ENCODE measurements around the gene CTSZ. TPM values are rescaled to one million over a fixed set of nuclear protein-coding genes. Genes with fewer than 3 reads are reported as not detected.
A peak's percentile ranks its signal among the peaks of the same experiment; 100 is the strongest.
"Not testable (repeated sequence)": the region's sequence is repeated elsewhere in the genome, so short reads cannot be mapped to it uniquely, and the experiment has no call there.

CTSZ gene
- total RNA-seq, 1 experiment from 2014 or later, result 37.6 TPM

DNA sequence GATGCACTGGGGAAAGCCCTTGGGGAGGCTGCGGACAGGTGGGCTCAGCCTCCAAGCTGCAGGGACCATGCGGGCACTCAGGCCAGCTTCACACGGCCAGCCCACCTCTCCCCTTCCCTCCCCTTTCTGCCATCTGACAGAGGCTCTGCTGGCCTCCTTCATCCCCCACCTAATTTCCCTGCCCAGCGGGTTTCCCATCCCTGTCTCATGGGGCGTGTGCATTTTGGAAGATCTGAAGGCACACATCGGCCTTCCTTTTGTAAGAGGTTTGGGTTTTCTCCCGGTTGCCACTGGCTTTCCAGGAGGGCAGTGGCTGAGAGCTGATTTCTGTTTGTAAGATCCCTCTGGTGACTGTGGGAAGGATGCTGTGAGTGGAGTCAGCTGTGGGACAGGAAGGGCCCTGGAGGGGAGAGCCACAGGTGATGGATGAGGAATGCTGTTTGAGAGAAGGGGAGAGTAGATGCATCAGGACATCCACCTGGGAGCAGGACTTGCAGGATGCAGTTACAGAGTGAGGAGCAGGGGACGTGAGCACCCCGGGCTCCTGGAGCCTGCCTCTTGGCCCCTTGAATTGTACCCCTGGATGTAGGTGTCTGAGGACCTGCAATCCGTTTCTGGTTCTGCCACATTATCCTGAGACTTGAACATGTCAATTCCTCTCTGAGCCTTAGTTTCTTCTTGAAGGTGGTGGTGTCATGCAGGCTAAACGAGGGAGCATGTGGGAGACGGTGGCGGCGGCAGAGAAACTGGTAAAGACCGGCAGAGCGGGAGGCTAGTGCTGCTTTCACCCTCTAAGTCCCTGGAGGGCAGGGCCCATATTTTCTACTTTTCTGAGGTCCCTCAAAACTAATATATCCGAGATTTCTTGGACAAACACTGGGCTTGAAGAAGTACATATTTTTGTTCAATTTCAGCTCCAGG, 6.2 kb upstream of the CTSZ start:
- no peak for TF ChIP-seq CTCF (conservative IDR thresholded peaks at IDR 0.05)
- Histone ChIP-seq H2BK15ac (ENCODE audit: low read depth, low read length) (no peak overlapping the region), H4K5ac (ENCODE audit: insufficient read length, low read depth, low read length) (no peak overlapping the region), H4K8ac (replicated peaks; ENCODE audit: insufficient read length, low read depth, low read length) (no peak overlapping the region), H4K20me1 (ENCODE audit: control insufficient read depth, insufficient read depth, insufficient read length) (no peaks in the 10 kb centered on the region), H2AK5ac (ENCODE audit: insufficient read length, low read length) (no peak overlapping the region), H3K23ac (ENCODE audit: insufficient read length, low read depth, low read length) (no peak overlapping the region), H4K91ac (ENCODE audit: insufficient read length, low read depth, low read length) (no peak overlapping the region), H3K9ac (ENCODE audit: extremely low read depth, insufficient read length, low read length) (no peak overlapping the region), H3K79me1 (ENCODE audit: insufficient read depth, low read depth, low read length, poor library complexity, severe bottlenecking) (no peaks in the 10 kb centered on the region), H3K27me3 (ENCODE audit: insufficient read depth, low read length) (no peaks in the 10 kb centered on the region), H3K23me2 (ENCODE audit: insufficient read length, low read depth, low read length, poor library complexity, severe bottlenecking) (no peaks in the 10 kb centered on the region), H3K4ac (ENCODE audit: low read depth, low read length) (no peak overlapping the region), H2BK120ac (ENCODE audit: low read depth, low read length, poor library complexity, severe bottlenecking) (no peak overlapping the region), H3K56ac (ENCODE audit: insufficient read length, low read depth, low read length) (no peak overlapping the region), H3K18ac (ENCODE audit: insufficient read length, low read depth, low read length) (no peak overlapping the region), H3K4me2 (ENCODE audit: insufficient read depth, insufficient read length, low read length) (no peak overlapping the region), H3K4me1 (ENCODE audit: insufficient read depth, low read length) (peaks cover 7% of the 10 kb centered on the region; the same call in 1 of the 2 replicates), H2AFZ (ENCODE audit: low read length) (no peak overlapping the region), H3K14ac (ENCODE audit: insufficient read depth, low read length) (no peak overlapping the region), H3K9me3 (ENCODE audit: control insufficient read depth, low read depth, low read length) (no peaks in the 10 kb centered on the region), H2BK12ac (ENCODE audit: insufficient read length, low read depth, low read length) (no peak overlapping the region), H2BK20ac (ENCODE audit: low read depth, low read length, poor library complexity, severe bottlenecking) (no peak overlapping the region), H3T11ph (ENCODE audit: low read length) (no peak overlapping the region), H2BK5ac (ENCODE audit: insufficient read length, low read length) (no peak overlapping the region), H3K27ac (ENCODE audit: insufficient read length, low read depth, low read length) (no peak overlapping the region), H3K79me2 (ENCODE audit: insufficient read depth, low read length) (no peaks in the 10 kb centered on the region)
- no CpG with 5 or more reads among the region's 17 CpGs for WGBS (ENCODE audit: extremely low coverage, insufficient read length, low lambda C conversion rate)
- DNase-seq, result no peak
- Mint-ChIP-seq H3K27ac (peak overlapping the region in 2 of 3 experiments; percentile 52 to 76; a peak in 3 of 7 replicates), H3K4me3 (no peak overlapping the region), H3K36me3 (ENCODE audit: insufficient read depth in 1 of 3, low read depth in 3 of 3) (no peaks in the 10 kb centered on the region; a peak in 1 of 7 replicates), H3K9me3 (no peaks in the 10 kb centered on the region), H3K27me3 (ENCODE audit: low read depth) (peaks cover 45% of the 10 kb centered on the region), H3K4me1 (peaks cover 16 to 22% of the 10 kb centered on the region in 2 experiments; a peak in 3 of 4 replicates)

DNA sequence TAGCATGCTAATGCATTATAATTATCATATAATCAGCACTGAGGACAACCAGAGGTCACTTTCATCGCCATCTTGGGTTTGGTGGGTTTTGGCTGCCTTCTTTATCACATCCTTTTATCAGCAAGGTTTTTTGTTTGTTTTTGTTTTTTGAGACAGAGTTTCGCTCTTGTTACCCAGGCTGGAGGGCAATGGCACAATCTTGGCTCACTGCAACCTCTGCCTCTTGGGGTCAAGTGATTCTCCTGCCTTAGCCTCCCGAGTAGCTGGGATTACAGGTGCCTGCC, 4.8 kb upstream of the CTSZ start:
- not testable (repeated sequence) for H3K18ac ChIP-seq (ENCODE audit: insufficient read length, low read depth, low read length); H4K20me1 ChIP-seq (ENCODE audit: control insufficient read depth, insufficient read depth, insufficient read length); H3K9me3 ChIP-seq (ENCODE audit: control insufficient read depth, low read depth, low read length); H3K79me1 ChIP-seq (ENCODE audit: insufficient read depth, low read depth, low read length, poor library complexity, severe bottlenecking); H3T11ph ChIP-seq (ENCODE audit: low read length); H4K8ac ChIP-seq (replicated peaks; ENCODE audit: insufficient read length, low read depth, low read length); H3K27ac ChIP-seq (ENCODE audit: insufficient read length, low read depth, low read length); H3K23ac ChIP-seq (ENCODE audit: insufficient read length, low read depth, low read length); H2BK120ac ChIP-seq (ENCODE audit: low read depth, low read length, poor library complexity, severe bottlenecking); H3K23me2 ChIP-seq (ENCODE audit: insufficient read length, low read depth, low read length, poor library complexity, severe bottlenecking); H3K9ac ChIP-seq (ENCODE audit: extremely low read depth, insufficient read length, low read length); H3K9me3 Mint-ChIP-seq; H3K4ac ChIP-seq (ENCODE audit: low read depth, low read length); H3K27me3 ChIP-seq (ENCODE audit: insufficient read depth, low read length); H3K4me3 Mint-ChIP-seq; H3K36me3 Mint-ChIP-seq (ENCODE audit: insufficient read depth in 1 of 3, low read depth in 3 of 3); H2AFZ ChIP-seq (ENCODE audit: low read length); H3K56ac ChIP-seq (ENCODE audit: insufficient read length, low read depth, low read length); H2BK5ac ChIP-seq (ENCODE audit: insufficient read length, low read length); H3K27ac Mint-ChIP-seq; H2BK12ac ChIP-seq (ENCODE audit: insufficient read length, low read depth, low read length); H2BK20ac ChIP-seq (ENCODE audit: low read depth, low read length, poor library complexity, severe bottlenecking); H4K5ac ChIP-seq (ENCODE audit: insufficient read length, low read depth, low read length); H4K91ac ChIP-seq (ENCODE audit: insufficient read length, low read depth, low read length); H3K14ac ChIP-seq (ENCODE audit: insufficient read depth, low read length); H2BK15ac ChIP-seq (ENCODE audit: low read depth, low read length); DNase-seq; H3K4me2 ChIP-seq (ENCODE audit: insufficient read depth, insufficient read length, low read length); H3K79me2 ChIP-seq (ENCODE audit: insufficient read depth, low read length); H3K4me1 ChIP-seq (ENCODE audit: insufficient read depth, low read length); H2AK5ac ChIP-seq (ENCODE audit: insufficient read length, low read length)
- Mint-ChIP-seq H3K4me1 (peaks cover 16 to 21% of the 10 kb centered on the region in 2 experiments; a peak in 3 of 4 replicates), H3K27me3 (ENCODE audit: low read depth) (peaks cover 51% of the 10 kb centered on the region)
- no CpG with 5 or more reads among the region's 3 CpGs for WGBS (ENCODE audit: extremely low coverage, insufficient read length, low lambda C conversion rate)

All from H9 (cell line).